ENCODE results near the gene OTUB1.
A peak's percentile ranks its signal among the peaks of the same experiment; 100 is the strongest.
"Not testable (repeated sequence)": the region's sequence is repeated elsewhere in the genome, so short reads cannot be mapped to it uniquely, and the experiment has no call there.

OTUB1 gene

GRCh38 chr11:63986156-63986931, at the start of gene OTUB1:
Gene OTUB1, plus strand, starts transcription at chr11:63986438. Its CDS starts 19 bp downstream, at chr11:63986457.
- peak; percentile 76 to 79 for DNase-seq (ENCODE audit: low read depth in 2 of 2)

GRCh38 chr11:63937713-63938478, 48.3 kb upstream of the OTUB1 start:
- no peak for DNase-seq (ENCODE audit: low read depth in 2 of 2)

GRCh38 chr11:63938479-63939396, 47.5 kb upstream of the OTUB1 start, which contains the start of gene NAA40:
Gene NAA40, plus strand, starts transcription at chr11:63939002. Its CDS starts 95 bp downstream, at chr11:63939097.
- peak; percentile 80 to 83 for DNase-seq (ENCODE audit: low read depth in 2 of 2)

GRCh38 chr11:63939397-63939891, 46.8 kb upstream of the OTUB1 start:
- no peak for DNase-seq (ENCODE audit: low read depth in 2 of 2)

GRCh38 chr11:63940786-63941185, 45.5 kb upstream of the OTUB1 start:
- no peak for DNase-seq (ENCODE audit: low read depth in 2 of 2)

GRCh38 chr11:63941901-63942300, 44.3 kb upstream of the OTUB1 start:
- DNase-seq (ENCODE audit: low read depth in 2 of 2), result no peak

GRCh38 chr11:63942803-63943202, 43.4 kb upstream of the OTUB1 start:
- DNase-seq (ENCODE audit: low read depth in 2 of 2), result no peak

GRCh38 chr11:63944987-63945386, 41.3 kb upstream of the OTUB1 start:
- DNase-seq (ENCODE audit: low read depth in 2 of 2), result no peak

- peak in 1 of 2 donors; percentile 9 for DNase-seq (ENCODE audit: low read depth in 2 of 2)
These were observed 40.6 kb upstream of the OTUB1 start for GRCh38 chr11:63945477-63946163.

- no peak for DNase-seq (ENCODE audit: low read depth in 2 of 2)
These were observed 34.3 kb upstream of the OTUB1 start for GRCh38 chr11:63951779-63952536.

- DNase-seq (ENCODE audit: low read depth in 2 of 2), result no peak
These were observed 33.7 kb upstream of the OTUB1 start for GRCh38 chr11:63952570-63952969.

GRCh38 chr11:63958008-63958407, 28.2 kb upstream of the OTUB1 start:
- DNase-seq (ENCODE audit: low read depth in 2 of 2), result no peak

GRCh38 chr11:63961608-63962412, 24.4 kb upstream of the OTUB1 start:
- no peak for DNase-seq (ENCODE audit: low read depth in 2 of 2)

- DNase-seq (ENCODE audit: low read depth in 2 of 2), result not testable (repeated sequence)
These were observed 22.3 kb upstream of the OTUB1 start for GRCh38 chr11:63963895-63964294.

- DNase-seq (ENCODE audit: low read depth in 2 of 2), result no peak
These were observed 19.8 kb upstream of the OTUB1 start for GRCh38 chr11:63966444-63966843.

GRCh38 chr11:63969461-63969860, 16.8 kb upstream of the OTUB1 start:
- DNase-seq (ENCODE audit: low read depth in 2 of 2), result no peak

- no peak for DNase-seq (ENCODE audit: low read depth in 2 of 2)
These were observed 15.3 kb upstream of the OTUB1 start for GRCh38 chr11:63970902-63971301.

GRCh38 chr11:63973912-63974258, 12.4 kb upstream of the OTUB1 start:
- not testable (repeated sequence) for DNase-seq (ENCODE audit: low read depth in 2 of 2)

Measured in activated CD8-positive, alpha-beta memory T cell treated with anti-CD3 and anti-CD28 coated beads for 4 hours (primary cell).